GM18868 (cell line): ENCODE measurements around the gene RACGAP1.

Experiments used
- ATAC-seq: cut with Tn5 transposase; IDR thresholded peaks from one replicate; pipeline ENCODE4 v1.9.1; 2021; ENCODE audit warnings: mild to moderate bottlenecking, moderate library complexity; ENCODE audit not compliant: unreplicated experiment

RACGAP1 gene

GRCh38 chr12:50056639-50056976 lies 31.3 kb upstream of the RACGAP1 start:
- ATAC-seq = no peak

GRCh38 chr12:50055831-50056638 lies 30.7 kb upstream of the RACGAP1 start:
- no peak for ATAC-seq

GRCh38 chr12:50053583-50053982 lies 28.3 kb upstream of the RACGAP1 start:
- ATAC-seq = no peak

GRCh38 chr12:50052964-50053363 lies 27.7 kb upstream of the RACGAP1 start:
- ATAC-seq = no peak

GRCh38 chr12:50052544-50052943 lies 27.2 kb upstream of the RACGAP1 start:
- no peak for ATAC-seq

- ATAC-seq = no peak
Observed at GRCh38 chr12:50051101-50051806, 26.0 kb upstream of the RACGAP1 start.

- no peak for ATAC-seq
Observed at GRCh38 chr12:50050410-50051098, 25.3 kb upstream of the RACGAP1 start.

- no peak for ATAC-seq
Observed at GRCh38 chr12:50050119-50050385, 24.8 kb upstream of the RACGAP1 start.

GRCh38 chr12:50049254-50050118 lies 24.2 kb upstream of the RACGAP1 start:
- no peak for ATAC-seq

GRCh38 chr12:50047693-50048250 lies 22.5 kb upstream of the RACGAP1 start:
- no peak for ATAC-seq

- ATAC-seq = no peak
Observed at GRCh38 chr12:50043854-50044253, 18.6 kb upstream of the RACGAP1 start.

- ATAC-seq = no peak
Observed at GRCh38 chr12:50043308-50043707, 18.0 kb upstream of the RACGAP1 start.

GRCh38 chr12:50042693-50043092 lies 17.4 kb upstream of the RACGAP1 start:
- ATAC-seq = no peak

GRCh38 chr12:50041962-50042361 lies 16.7 kb upstream of the RACGAP1 start:
- no peak for ATAC-seq

- no peak for ATAC-seq
Observed at GRCh38 chr12:50041062-50041860, 16.0 kb upstream of the RACGAP1 start.

- ATAC-seq = no peak
Observed at GRCh38 chr12:50040657-50041056, 15.4 kb upstream of the RACGAP1 start.

GRCh38 chr12:50039151-50039835 lies 14.0 kb upstream of the RACGAP1 start:
- no peak for ATAC-seq

- ATAC-seq = no peak
Observed at GRCh38 chr12:50038336-50038735, 13.0 kb upstream of the RACGAP1 start.

- no peak for ATAC-seq
Observed at GRCh38 chr12:50032854-50033581, 7.7 kb upstream of the RACGAP1 start.
